Stimulated activated CD8-positive, alpha-beta memory T cell treated with anti-CD3 and anti-CD28 coated beads, Interleukin-15, amount 100 ng/mL, for 4 hours (primary cell): Measurements from ENCODE around the gene JPH2.
"Not testable (repeated sequence)": the region's sequence is repeated elsewhere in the genome, so short reads cannot be mapped to it uniquely, and the experiment has no call there.

Source experiments
- DNase-seq, 2 donors: peaks; one replicate each; pipeline ENCODE4 v3.0.0-alpha.2; 2020; ENCODE audit warnings: low read depth in 2 of 2

JPH2 gene

DNA sequence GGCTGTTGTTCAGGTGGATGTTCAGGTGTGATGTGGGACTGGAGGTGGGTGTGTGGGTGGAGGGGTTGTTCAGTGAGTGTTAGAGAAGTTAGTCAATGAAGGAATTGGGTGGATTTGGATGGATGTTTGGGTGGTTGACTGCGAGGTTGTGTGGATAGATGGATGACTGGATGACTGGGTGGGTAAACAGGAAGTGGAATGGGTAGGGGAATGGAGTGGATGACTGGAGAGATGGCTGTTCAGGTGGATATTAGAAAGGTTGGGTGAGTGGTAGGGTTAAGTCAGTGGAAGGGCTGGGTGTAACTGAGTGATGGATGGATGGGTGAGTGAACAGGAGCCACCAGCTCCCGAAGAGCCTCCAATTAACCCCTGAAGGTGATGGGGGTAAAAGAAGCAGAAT lies 27.9 kb downstream of the JPH2 start:
- DNase-seq = no peak

- no peak for DNase-seq
These were observed 29.9 kb downstream of the JPH2 start for GRCh38 chr20:44157061-44157460.

DNA sequence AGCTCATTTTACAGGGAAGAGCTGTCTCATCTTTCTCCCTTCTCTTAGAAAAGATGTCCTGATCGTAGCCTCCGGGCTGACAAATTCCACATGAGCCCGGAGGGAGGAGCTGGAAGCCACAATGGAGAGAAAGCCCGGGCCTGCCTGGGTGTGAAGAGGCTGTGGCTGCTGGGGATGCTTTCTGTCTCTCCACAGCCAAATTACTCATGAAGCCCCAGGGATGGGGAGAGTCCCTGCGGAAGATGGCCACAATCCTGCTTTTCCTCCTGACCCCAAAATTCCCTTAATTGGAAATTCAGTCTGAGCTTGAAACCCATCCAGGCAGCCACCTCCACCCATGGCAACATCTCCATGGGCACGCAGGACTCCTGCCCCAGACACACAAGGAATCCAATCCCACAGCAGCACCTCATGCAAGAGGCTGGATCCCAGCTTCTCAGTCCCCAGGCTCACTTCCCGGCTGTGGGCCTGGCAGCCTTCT lies 32.4 kb downstream of the JPH2 start:
- no peak for DNase-seq

DNA sequence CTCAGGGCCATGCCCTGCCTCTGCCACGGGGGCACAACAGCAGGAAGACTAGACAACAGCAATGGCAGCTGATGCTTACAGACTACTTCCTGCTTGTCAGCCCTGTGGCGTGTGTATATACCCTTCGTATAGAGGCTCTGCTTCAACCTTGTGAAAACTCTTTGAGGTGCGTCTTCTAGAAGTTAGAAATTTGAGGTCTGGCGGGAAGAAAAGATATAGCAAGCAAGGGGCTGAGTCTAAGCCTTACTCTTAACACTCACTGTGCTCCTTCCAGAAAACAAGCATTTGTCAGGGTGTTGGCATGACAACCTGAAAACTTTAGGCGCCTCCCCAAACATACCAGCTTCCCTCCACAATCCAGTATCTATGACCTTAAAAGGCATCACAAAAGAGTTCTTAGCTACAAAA lies 33.3 kb downstream of the JPH2 start:
- no peak for DNase-seq

DNA sequence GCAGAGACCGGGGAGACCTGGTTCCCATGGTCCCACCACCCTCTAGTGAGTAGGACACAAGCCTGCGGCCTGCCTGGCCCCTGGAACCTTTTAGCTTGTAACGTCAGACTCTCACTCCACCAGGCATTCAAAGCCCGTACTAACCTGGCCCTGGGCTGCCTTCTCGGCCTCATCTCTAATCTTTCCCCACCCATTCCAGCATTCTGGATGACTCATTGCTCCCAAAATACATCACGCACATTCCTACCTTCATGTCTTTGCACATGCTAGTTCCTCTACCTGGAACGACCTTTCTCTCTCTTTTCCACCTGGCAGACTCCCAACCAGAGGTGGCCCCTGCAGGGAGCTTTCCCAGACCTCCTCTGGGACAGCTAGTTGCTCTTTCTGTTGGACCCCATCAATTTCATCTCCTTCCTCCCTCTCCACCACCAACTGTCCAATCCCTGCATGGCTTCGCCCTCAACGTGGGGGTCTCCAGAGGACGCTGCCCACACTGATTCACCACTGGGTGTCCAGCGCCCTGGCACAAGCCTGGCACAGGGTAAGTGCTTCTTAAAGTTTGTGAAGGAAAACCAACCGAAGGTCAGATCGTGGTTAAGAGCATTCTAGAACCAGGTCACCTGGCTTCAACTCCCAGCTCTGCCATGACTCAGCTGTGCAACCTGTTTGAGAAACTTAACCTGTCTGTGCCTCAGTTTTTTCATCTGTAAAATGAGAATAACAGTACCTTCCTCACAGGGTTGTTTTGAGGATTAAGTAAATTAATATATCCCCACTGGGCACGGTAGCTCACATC lies 35.2 kb downstream of the JPH2 start:
- DNase-seq = no peak

DNA sequence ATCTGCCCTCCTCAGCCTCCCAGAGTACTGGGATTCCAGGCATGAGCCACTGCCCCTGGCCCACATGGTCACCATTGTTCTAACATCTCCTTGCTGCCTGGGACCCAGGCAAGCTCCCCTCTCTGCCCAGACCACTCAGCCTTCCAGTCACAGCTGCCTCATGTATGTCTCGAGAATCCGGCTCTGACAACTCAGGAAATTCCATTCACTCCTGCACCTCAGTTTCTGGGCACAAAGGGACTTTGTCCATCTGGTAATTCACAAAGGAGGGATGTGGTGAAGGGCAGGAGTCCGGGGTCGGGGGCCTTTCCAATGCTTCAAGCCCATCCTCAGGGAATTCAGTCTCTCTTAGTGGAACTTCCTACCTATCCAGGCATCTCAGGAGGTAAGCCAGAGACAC lies 40.7 kb downstream of the JPH2 start:
- DNase-seq = no peak

GRCh38 chr20:44145131-44145775 lies 41.7 kb downstream of the JPH2 start:
- no peak for DNase-seq

DNA sequence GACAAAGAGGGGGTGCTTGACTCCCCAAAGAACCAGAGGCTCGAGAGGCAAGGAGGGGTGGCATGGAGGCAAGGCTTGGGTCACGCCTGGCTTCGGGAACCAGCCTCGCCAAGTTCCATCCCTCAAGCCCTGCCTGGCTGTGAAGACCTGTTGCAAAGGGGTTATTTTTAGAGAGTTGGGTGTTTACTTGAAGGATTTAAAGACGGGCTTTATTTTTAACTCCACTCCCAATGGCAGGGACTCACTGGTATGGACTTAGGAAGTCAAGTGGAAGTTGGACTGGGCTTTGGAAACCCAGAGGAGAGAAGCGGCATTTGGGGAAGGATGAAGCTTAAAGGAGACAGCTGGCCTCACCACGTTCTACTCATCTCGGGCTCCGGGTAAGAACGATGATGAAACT lies 43.1 kb downstream of the JPH2 start:
- no peak for DNase-seq

GRCh38 chr20:44142413-44142812 lies 44.6 kb downstream of the JPH2 start:
- no peak for DNase-seq

DNA sequence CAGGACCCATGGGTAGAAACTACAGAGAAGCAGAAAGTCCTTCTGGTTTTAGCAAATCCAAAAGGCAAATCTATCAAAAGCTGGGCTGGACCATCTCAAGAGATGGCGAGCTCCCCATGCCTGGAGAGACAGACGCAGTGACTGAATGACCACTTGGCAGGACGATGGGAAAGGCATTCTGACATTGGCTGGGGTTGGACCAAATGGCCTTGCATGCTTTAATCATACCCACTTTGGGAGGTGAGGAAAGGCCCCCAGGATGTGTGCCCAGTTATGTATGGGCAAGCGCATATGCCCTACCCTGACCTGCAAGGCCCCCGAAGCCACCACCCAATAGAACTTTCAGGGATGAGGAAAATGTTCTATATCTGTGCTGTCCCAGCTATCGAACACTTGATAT lies 45.1 kb downstream of the JPH2 start:
- DNase-seq = no peak

DNA sequence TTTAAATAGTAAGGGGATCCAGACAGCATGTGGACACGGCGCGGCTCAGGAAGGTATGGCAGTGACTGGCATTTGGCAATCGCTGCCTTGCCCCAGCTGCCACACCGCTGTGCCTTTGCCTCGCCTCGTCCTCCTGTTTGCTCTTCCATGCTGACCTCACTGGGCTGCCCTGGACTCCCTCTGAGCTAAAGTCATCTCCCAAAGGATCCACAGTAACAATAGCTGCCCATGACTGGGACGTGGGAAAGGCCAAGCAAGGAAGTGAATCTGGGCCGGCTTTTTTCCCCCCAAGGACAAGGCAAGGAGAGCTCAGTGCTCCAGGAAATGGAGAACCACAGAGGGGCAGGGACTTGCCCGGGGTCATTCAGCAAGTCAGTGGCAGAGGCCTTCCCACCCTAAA lies 48.1 kb downstream of the JPH2 start:
- DNase-seq = no peak

DNA sequence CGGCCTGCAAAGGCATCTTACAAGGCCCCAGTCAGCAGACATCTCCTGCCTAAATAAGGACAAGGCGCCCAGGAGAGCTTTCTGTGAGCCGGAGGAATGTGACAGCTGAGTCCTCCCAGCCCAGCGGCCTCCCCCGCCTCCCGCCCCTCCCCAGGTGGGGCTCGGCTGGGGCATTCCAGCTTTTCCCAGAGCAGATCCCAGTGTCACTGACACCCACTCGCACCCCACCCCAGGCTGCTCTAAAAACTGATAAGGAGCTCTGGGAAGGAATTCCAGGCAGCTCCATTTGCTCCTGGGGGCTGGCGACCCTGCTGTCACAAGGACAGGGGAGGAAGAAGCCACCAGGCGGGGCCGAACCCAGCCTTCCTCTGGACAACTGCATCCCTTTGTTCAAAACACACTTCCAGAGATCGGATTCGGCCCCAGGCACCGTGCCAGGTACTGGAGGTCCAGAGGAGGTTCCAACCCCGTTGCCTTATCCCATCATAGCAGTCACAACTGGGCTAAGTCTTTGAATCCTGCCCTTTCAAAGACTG lies 49.7 kb downstream of the JPH2 start:
- DNase-seq = no peak

GRCh38 chr20:44136579-44137265 lies 50.3 kb downstream of the JPH2 start:
- no peak for DNase-seq

DNA sequence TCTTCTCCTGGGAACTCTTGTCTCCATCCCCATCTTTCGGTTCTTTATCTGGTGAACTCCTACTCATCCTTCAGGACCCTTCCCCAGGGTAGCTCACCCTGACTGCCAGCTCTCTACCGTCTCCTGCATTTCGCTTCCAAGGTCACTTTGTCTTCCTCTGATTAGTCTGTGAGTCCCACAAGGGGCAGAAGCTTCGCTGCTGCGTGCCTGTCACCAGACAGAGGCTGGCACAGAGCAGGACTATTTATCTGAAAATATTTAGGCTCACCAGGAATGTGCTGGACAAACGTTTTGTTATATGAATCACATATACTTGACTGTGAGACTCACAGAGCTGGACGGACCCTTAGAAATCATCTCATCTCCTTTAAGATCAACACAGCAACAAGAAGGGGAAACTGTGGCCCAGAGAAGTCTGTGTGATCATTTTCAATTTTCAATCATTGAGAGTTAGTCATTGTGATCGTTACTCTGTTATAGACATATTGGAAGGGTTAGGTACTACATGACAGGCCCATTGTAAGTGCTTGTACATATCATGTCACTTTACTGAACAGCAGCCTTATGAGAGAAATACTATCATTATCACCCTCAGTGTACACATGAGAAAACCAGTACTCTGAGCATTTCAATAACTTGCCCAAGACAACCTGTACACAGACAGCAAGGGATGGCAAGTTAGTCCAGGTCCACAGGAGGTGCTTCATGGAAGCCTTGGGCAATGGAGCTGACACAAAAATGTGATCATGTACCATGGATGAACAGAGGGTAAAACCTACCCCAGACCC lies 51.4 kb downstream of the JPH2 start:
- DNase-seq = no peak

- no peak for DNase-seq
These were observed 52.0 kb downstream of the JPH2 start for GRCh38 chr20:44135012-44135412.

- DNase-seq = no peak
These were observed 53.6 kb downstream of the JPH2 start for GRCh38 chr20:44133424-44133823.

DNA sequence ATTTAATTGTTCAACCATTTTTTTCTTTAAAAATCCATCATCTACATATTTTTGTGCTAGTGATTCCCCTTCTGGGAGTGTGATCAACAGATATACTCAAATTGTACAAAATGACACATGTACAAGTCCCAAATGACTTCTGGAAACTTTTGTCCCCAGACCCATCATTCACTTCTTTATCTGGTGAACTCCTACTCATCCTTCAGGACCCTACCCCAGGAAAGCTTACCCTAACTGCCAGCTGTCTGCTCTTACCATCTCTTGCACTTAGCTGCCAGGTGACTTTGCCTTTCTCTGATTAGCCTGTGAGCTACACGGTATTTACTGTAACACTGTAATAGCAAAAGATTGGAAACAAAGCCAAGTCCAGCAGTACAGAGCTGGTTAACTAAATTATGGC lies 55.3 kb downstream of the JPH2 start:
- DNase-seq = no peak

DNA sequence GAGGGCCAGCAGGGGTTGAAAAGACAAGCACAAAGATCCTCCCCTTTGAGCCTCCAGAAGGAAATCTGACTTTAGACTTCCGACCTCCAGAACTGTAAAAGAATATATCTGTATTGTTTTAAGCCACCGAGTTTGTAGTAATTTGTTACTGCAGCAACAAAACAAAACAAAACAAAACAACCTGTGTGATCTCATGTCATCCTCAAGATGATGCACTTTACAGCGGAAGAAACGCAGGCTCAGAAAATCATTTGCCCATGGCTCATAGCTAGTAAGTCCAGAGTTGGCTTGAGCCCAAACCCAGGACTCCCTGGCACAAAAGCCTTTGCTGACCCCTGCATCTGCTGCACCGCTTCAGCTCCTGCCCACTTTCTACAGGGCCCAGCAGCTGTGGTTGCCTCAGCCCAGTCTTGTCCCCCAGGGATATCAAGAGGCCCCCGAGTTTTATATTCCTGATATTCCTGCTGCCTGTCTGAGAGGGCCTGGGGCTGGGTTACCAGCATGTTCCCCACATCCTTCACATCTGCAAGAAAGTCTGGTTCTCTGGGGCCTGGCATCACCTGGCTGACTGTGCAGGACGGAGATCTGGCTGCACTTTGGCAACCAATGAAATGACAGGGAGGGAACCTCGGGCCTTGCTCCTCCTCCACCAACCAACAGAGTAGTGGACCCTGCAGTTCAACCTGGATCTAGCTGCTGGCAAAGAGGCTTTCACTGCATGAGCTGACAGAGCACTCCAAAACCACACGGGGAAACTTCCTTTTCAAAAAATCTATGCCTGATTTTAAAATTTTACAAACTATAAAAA lies 56.9 kb downstream of the JPH2 start:
- no peak for DNase-seq

- not testable (repeated sequence) for DNase-seq
These were observed 57.7 kb downstream of the JPH2 start for GRCh38 chr20:44129300-44129699.

DNA sequence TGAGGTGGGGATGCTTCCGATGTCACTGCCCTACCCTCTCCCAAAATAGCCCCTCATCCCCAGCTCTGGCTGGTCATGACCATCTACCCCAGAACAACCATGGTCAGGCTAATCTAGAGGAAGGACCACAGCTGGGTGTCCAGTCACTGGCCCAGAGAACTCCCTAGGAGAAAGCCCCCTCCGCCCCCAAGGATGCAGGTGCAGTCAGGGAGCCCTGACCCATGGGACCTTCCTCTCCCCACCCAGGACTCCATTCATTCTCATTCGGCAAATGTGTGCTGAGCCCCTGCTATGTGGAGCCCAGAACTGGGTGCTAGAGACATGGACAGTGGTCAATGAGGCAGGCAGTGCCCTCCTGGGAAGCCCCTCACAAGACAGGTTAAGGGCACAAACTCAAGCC lies 60.5 kb downstream of the JPH2 start:
- DNase-seq = no peak
